Endothelial cell of umbilical vein (primary cell): Measurements from ENCODE around the gene ADCY3. TPM values are rescaled to one million over a fixed set of nuclear protein-coding genes. Genes with fewer than 3 reads are reported as not detected.

ENCODE experiments used
- BruUV-seq: library from RNA; stranded (reverse); fragments of 400-500 nt; replicated peaks from 2 replicates; lab custom pipeline; 2021; lab: Mats Ljungman, UMichigan
- CTCF ChIA-PET: fragments of 300-600, 350-600 bp; sonication (Branson Sonifier 250); formaldehyde crosslinking; loops from one replicate; lab custom pipeline; 2021; ENCODE audit warnings: antibody characterized with exemption, inconsistent platforms; lab: Charles Lee
- POLR2A ChIA-PET: fragments of 300-600, 350-600 bp; sonication (Branson Sonifier 250); formaldehyde crosslinking; loops from one replicate; lab custom pipeline; 2021; ENCODE audit warnings: antibody characterized with exemption, inconsistent platforms; lab: Charles Lee
- DNase-seq: peaks from one replicate; pipeline ENCODE4 v3.0.0-alpha.2; 2011; ENCODE audit warnings: low read depth, low spot score
- FAIRE-seq: peaks from 2 replicates; lab custom pipeline; 2011; peaks lifted over from hg19 to GRCh38; lab: Jason Lieb, UNC
- H2AFZ ChIP-seq: 2 replicates; pipeline ENCODE4 v1.6.0; 2012; ENCODE audit warnings: low read depth, low read length, control low read depth, inconsistent platforms
- H3K27ac ChIP-seq: 2 replicates; pipeline ENCODE4 v1.5.1; 2011; ENCODE audit warnings: low read depth, mild to moderate bottlenecking, control low read depth, low read length, moderate library complexity; ENCODE audit not compliant: insufficient read depth
- H3K27me3 ChIP-seq, 2 experiments: 2 replicates each; pipeline versions ENCODE4 v1.6.0 to v1.6.1; 2011; ENCODE audit warnings: low read length in 2 of 2, mixed read lengths in 1 of 2; ENCODE audit not compliant: control insufficient read depth in 2 of 2, insufficient read depth in 2 of 2
- H3K36me3 ChIP-seq, 2 experiments: 2 replicates in 1 of 2; 3 replicates in 1 of 2; pipeline ENCODE4 v1.5.1; 2011; ENCODE audit warnings: low read length in 2 of 2, mild to moderate bottlenecking in 1 of 2, moderate library complexity in 1 of 2; ENCODE audit not compliant: control insufficient read depth in 2 of 2, insufficient read depth in 2 of 2; ENCODE audit errors: extremely low read depth in 1 of 2
- H3K4me1 ChIP-seq: 3 replicates; pipeline ENCODE4 v1.5.1; 2011; ENCODE audit warnings: mild to moderate bottlenecking, low read length; ENCODE audit not compliant: control insufficient read depth, insufficient read depth; ENCODE audit errors: extremely low read depth
- H3K4me2 ChIP-seq: 2 replicates; pipeline ENCODE4 v1.6.1; 2011; ENCODE audit warnings: low read length, control low read depth, mixed read lengths; ENCODE audit not compliant: insufficient read depth
- H3K4me3 ChIP-seq, 3 experiments: fragments of 200-600 bp in 1 of 3; sonication (generic), shearing (Covaris generic) in 1 of 3; replicated peaks in 1 of 3; 2 replicates each; pipeline ENCODE4 v1.5.1; 2011 to 2016; ENCODE audit warnings: control low read depth in 3 of 3, low read length in 3 of 3, mild to moderate bottlenecking in 2 of 3, inconsistent platforms in 1 of 3, low read depth in 1 of 3, moderate library complexity in 1 of 3; ENCODE audit not compliant: insufficient read depth in 1 of 3
- H3K79me2 ChIP-seq: 2 replicates; pipeline ENCODE4 v1.6.0; 2012; ENCODE audit warnings: low read length, inconsistent platforms; ENCODE audit not compliant: control insufficient read depth, insufficient read depth
- H3K9ac ChIP-seq: replicated peaks from 2 replicates; pipeline ENCODE3; 2011; ENCODE audit warnings: low read length, control low read depth; ENCODE audit not compliant: insufficient read depth; ENCODE audit errors: extremely low read depth
- H3K9me1 ChIP-seq: replicated peaks from 3 replicates; pipeline ENCODE4 v1.6.0; 2011; ENCODE audit warnings: mild to moderate bottlenecking, low read length; ENCODE audit not compliant: control insufficient read depth, insufficient read depth; ENCODE audit errors: extremely low read depth
- H3K9me3 ChIP-seq: replicated peaks from 2 replicates; pipeline ENCODE4 v1.5.1; 2012; ENCODE audit warnings: low read length, inconsistent platforms; ENCODE audit not compliant: control insufficient read depth, insufficient read depth
- H4K20me1 ChIP-seq: replicated peaks from 2 replicates; pipeline ENCODE3; 2011; ENCODE audit warnings: mild to moderate bottlenecking, low read length; ENCODE audit not compliant: control insufficient read depth, insufficient read depth; ENCODE audit errors: extremely low read depth
- EZH2 ChIP-seq: IDR thresholded peaks from 2 replicates; pipeline ENCODE4 v1.6.1; 2012; ENCODE audit warnings: borderline replicate concordance, low read depth, mild to moderate bottlenecking, moderate library complexity, low read length, inconsistent platforms; ENCODE audit not compliant: severe bottlenecking
- FOS ChIP-seq: IDR thresholded peaks from 2 replicates; pipeline ENCODE4 v1.6.1; 2011; ENCODE audit warnings: mild to moderate bottlenecking, low read length, moderate library complexity, borderline replicate concordance; ENCODE audit not compliant: insufficient read depth
- GATA2 ChIP-seq: IDR thresholded peaks from 2 replicates; pipeline ENCODE4 v1.7.0; 2011; ENCODE audit warnings: low read depth, mild to moderate bottlenecking, moderate library complexity, mixed read lengths, low read length; ENCODE audit not compliant: insufficient read length, insufficient read depth
- JUN ChIP-seq: IDR thresholded peaks from 2 replicates; pipeline ENCODE4 v1.6.1; 2011; ENCODE audit warnings: borderline replicate concordance, low read depth; ENCODE audit not compliant: insufficient read length, insufficient read depth
- MYC ChIP-seq: IDR thresholded peaks from one replicate; pipeline ENCODE4 v1.6.1; 2011; ENCODE audit warnings: mild to moderate bottlenecking, low read depth, low read length
- POLR2A ChIP-seq: IDR thresholded peaks from 2 replicates; pipeline ENCODE4 v1.6.1; 2012; ENCODE audit warnings: low read depth, mild to moderate bottlenecking, control low read depth, low read length
- POLR2AphosphoS5 ChIP-seq: IDR thresholded peaks from 2 replicates; pipeline ENCODE4 v1.6.1; 2012; ENCODE audit warnings: low read depth, mild to moderate bottlenecking, control low read depth, low read length, moderate library complexity; ENCODE audit not compliant: insufficient read depth
- dilution Hi-C: fragments of 300-500 bp; cut with MboI; formaldehyde crosslinking; loops from one replicate; pipeline ENCODE4 v1.15.0; 2019; ENCODE audit warnings: low sequenced_read_pairs; ENCODE audit not compliant: extremely low pct_ligation_motif_present
- intact Hi-C: fragments of 100-400 bp; cut with micrococcal nuclease; formaldehyde crosslinking; loops from one replicate; pipeline ENCODE4 v1.10.0; 2022
- polyA plus RNA-seq, 4 experiments: library from polyadenylated mRNA; depleted of rRNA in 3 of 4; stranded (reverse) in 3 of 4; unstranded in 1 of 4; fragments of >200 nt; gene quantifications; 2 replicates each; pipeline versions ENCODE4 v1.2.1 to v1.2.3, GENCODE V29; 2011 to 2012; ENCODE audit warnings: missing spikeins in 1 of 4
- total RNA-seq: library from RNA; stranded (reverse); gene quantifications from 2 replicates; pipeline ENCODE4 v1.2.3, GENCODE V29; 2021
- TF ChIP-seq, protein P1 (sequence below), 2 donors: IDR thresholded peaks; 1 replicate in 1 of 2; 2 replicates in 1 of 2; pipeline ENCODE4 v1.5.1; 2011; ENCODE audit warnings: low read length in 2 of 2, mild to moderate bottlenecking in 2 of 2, moderate library complexity in 2 of 2, control low read depth in 1 of 2, inconsistent platforms in 1 of 2, low read depth in 1 of 2; ENCODE audit not compliant: insufficient read depth in 1 of 2; ENCODE audit errors: extremely low read depth in 1 of 2
- TF ChIP-seq, protein P2 (sequence below): IDR thresholded peaks from 2 replicates; pipeline ENCODE4 v1.6.1; 2011; ENCODE audit not compliant: insufficient read depth, insufficient read length

Gene ADCY3
- total and polyA plus RNA-seq, 2 donors (not counting 3 experiments of a cell fraction or from before 2014, with no cell fraction given), result 54.0 to 61.3 TPM

DNA sequence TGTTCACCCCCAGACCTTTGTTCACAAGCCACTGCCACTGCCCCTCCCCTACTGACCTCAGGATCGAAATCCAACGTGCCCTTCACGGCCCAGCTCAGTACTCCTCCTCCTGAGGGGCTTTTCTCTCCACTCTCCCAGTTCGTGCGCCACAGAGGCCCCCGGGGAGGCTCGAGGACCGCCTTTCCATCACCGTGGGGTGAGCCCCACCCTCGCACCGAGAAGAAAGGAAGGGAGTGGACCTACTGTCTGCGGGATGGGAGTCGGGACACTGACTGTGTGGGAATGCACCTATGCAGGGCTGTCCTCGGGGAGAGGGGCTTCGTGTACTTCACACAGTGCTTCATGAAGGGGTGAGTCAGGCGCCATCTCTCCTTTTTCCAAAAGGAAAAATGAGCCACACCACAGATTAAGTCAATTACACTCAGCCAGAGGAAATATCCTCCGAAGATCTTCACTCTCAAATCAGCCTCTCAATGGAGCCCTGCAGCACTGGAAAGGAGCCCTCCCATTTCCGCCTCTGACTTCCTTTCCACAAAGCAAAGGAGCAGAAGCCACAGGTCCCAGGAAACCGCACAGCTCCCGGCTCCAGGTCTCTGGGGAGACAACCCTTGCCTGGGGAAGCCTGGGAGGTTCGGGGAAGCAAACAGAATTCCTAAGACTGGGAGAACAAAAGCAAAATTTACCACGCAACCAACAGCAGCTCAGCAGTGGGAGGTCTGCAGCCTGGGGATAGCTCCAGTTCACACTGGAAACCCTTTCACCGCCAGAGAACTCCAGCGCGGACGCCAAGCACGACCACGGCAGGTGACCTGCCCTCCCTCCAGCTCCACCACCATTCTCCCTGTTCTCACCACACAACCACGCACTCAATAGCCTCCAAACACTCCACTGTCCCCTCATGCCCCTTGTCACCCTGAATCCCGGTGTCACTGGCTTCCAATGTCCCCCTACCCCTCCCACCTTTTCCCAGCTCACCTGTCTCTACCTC, 21.6 kb downstream of the ADCY3 start:
- DNase-seq, result no peak
- H3K27me3 ChIP-seq, result no peaks in the 10 kb centered on the region

More for the DNA sequence above, 21.6 kb downstream of the ADCY3 start:
- intact Hi-C loops (no loop called here), dilution Hi-C loops (no loop called here)
- no peak for FAIRE-seq
- H3K79me2 ChIP-seq, result no peaks in the 10 kb centered on the region
- H2AFZ ChIP-seq, result no peak overlapping the region
- H4K20me1 ChIP-seq, result no peaks in the 10 kb centered on the region
- POLR2A ChIA-PET, result no interaction called here
- H3K4me1 ChIP-seq, result no peaks in the 10 kb centered on the region
- H3K9me3 ChIP-seq, result no peaks in the 10 kb centered on the region
- no peaks in the 10 kb centered on the region for H3K36me3 ChIP-seq
- H3K9ac ChIP-seq, result no peak overlapping the region
- TF ChIP-seq GATA2 (no peak), EZH2 (no peak), JUN (no peak), MYC (no peak), FOS (no peak), POLR2AphosphoS5 (no peak), POLR2A (no peak)
- TF ChIP-seq, protein P1, sequence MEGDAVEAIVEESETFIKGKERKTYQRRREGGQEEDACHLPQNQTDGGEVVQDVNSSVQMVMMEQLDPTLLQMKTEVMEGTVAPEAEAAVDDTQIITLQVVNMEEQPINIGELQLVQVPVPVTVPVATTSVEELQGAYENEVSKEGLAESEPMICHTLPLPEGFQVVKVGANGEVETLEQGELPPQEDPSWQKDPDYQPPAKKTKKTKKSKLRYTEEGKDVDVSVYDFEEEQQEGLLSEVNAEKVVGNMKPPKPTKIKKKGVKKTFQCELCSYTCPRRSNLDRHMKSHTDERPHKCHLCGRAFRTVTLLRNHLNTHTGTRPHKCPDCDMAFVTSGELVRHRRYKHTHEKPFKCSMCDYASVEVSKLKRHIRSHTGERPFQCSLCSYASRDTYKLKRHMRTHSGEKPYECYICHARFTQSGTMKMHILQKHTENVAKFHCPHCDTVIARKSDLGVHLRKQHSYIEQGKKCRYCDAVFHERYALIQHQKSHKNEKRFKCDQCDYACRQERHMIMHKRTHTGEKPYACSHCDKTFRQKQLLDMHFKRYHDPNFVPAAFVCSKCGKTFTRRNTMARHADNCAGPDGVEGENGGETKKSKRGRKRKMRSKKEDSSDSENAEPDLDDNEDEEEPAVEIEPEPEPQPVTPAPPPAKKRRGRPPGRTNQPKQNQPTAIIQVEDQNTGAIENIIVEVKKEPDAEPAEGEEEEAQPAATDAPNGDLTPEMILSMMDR (IDR thresholded peaks at IDR 0.05; ENCODE audit: extremely low read depth in 1 of 2, insufficient read depth in 1 of 2, low read depth in 1 of 2, low read length in 2 of 2), result no peak
- TF ChIP-seq, protein P2, sequence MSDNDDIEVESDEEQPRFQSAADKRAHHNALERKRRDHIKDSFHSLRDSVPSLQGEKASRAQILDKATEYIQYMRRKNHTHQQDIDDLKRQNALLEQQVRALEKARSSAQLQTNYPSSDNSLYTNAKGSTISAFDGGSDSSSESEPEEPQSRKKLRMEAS, result no peak
- no peak overlapping the region for H3K27ac ChIP-seq
- CTCF ChIA-PET, result no interaction called here
- BruUV-seq, result no TSS peak
- no peaks in the 10 kb centered on the region for H3K9me1 ChIP-seq
- no peak overlapping the region for H3K4me3 ChIP-seq
- H3K4me2 ChIP-seq, result no peak overlapping the region
